ENCODE results near the gene AKAP9.
"Not testable (repeated sequence)": the region's sequence is repeated elsewhere in the genome, so short reads cannot be mapped to it uniquely, and the experiment has no call there.

Gene AKAP9

GRCh38 chr7:92013611-92014010 is 72.9 kb downstream of the AKAP9 start:
- no peak for DNase-seq (ENCODE audit: low read depth)

GRCh38 chr7:92020636-92021035 is 80.0 kb downstream of the AKAP9 start:
- DNase-seq (ENCODE audit: low read depth), result no peak

DNA sequence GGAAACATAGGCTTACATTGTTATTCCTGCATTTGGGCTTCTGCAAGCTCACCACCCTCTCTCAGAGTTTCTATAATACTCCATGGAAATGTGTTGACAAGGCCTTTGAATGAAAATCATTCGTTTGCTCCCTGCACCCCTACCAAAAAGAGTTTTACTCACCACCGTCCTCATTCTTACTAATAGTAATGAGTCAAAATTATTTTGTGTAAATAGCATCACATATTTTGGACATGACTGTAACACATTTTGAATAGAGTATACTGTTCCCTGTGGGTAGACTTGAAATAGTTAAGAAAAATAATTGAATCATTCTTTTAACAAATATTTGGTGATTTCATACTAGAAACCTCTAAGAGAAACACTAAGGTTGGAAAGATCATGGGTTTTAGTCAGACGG is 84.6 kb downstream of the AKAP9 start:
- no peak for DNase-seq (ENCODE audit: low read depth)

DNA sequence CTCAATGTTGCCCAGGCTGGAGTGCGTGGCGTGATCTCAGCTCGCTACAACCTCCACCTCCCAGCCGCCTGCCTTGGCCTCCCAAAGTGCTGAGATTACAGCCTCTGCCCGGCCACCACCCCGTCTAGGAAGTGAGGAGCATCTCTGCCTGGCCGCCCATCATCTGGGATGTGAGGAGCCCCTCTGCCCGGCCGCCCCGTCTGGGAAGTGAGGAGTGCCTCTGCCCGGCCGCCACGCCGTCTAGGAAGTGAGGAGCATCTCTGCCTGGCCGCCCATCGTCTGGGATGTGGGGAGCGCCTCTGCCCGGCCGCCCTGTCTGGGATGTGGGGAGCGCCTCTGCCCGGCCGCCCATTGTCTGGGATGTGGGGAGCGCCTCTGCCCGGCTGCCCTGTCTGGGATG is 86.0 kb downstream of the AKAP9 start:
- DNase-seq (ENCODE audit: low read depth), result not testable (repeated sequence)

GRCh38 chr7:92027128-92027527 is 86.5 kb downstream of the AKAP9 start:
- not testable (repeated sequence) for DNase-seq (ENCODE audit: low read depth)

DNA sequence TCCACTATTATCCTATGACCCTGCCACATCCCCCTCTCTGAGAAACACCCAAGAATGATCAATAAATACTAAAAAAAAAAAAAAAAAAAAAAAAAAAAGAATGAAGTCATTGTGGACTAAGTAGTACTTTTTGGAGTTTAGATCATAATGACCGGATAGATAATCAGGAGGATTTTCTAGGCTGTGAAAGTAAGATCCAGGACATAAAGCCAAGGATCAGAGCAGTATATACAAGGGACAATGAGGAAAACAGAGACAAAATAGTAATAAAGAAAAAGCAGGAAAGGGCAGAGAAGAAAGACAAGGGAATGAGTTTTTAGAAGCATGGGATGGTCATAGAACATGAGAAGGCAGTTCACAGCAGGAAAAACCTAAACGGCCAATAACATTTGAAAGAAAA is 87.6 kb downstream of the AKAP9 start:
- DNase-seq (ENCODE audit: low read depth), result no peak

DNA sequence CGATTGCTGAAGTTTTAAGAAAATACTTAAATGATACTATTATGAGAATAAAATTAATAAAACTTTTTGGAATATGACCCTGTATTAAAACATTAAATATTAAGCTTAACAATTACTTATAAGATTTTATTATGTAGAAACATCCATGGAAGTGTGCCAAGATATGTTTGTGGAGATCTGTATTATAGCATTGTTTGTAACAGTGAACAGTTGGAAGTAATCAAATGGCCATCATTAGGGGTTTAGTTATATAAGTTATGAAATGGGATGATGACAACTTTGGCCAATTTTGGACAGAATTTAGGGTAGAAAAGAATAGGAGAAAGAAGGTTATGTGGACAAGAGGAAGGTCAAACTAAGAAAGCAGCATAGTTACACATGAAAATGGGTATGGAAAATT is 88.0 kb downstream of the AKAP9 start:
- DNase-seq (ENCODE audit: low read depth), result no peak

GRCh38 chr7:92034116-92034515 is 93.5 kb downstream of the AKAP9 start:
- no peak for DNase-seq (ENCODE audit: low read depth)

- DNase-seq (ENCODE audit: low read depth), result no peak
Measured at GRCh38 chr7:92035576-92035975, 94.9 kb downstream of the AKAP9 start.

DNA sequence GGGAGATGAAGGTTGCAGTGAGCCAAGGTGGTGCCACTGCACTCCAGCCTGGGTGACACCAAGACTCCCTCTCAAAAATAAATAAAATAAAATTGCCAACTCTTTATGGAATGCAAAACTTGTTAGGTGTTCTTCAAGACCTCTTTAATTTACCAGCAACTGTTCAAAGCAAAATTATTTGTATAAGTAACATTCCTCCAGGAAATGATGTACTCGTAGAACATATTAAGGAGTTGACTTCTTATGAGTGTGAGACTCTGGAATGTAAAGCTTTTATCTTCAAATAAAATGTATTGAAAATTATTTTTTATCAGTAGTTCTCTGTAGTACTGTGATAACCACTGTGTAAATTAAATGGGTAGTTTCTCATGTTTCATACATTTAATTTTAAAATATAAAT is 99.2 kb downstream of the AKAP9 start:
- DNase-seq (ENCODE audit: low read depth), result no peak

- DNase-seq (ENCODE audit: low read depth), result no peak
Measured at GRCh38 chr7:92042056-92042737, 101.5 kb downstream of the AKAP9 start.

GRCh38 chr7:92043098-92043497 is 102.4 kb downstream of the AKAP9 start:
- DNase-seq (ENCODE audit: low read depth), result no peak

DNA sequence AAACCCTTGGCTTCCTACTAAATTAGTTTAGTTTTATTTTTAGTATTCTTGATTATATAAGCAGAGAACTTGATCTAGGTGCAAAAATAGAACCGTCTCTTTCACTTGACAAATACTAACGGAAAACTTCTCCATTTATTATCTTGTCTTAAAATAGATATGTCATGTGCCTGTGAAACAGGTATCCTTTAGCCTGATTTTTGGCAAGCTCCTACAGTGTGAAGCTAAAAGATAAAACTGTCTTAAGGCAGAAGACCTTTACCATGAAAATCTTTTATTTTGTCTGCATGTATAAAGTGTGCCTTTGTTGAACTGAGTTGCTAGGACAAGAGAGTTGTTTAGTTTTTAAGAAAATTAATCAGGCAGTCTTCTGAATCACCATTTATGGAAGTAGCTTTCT is 103.0 kb downstream of the AKAP9 start:
- no peak for DNase-seq (ENCODE audit: low read depth)

DNA sequence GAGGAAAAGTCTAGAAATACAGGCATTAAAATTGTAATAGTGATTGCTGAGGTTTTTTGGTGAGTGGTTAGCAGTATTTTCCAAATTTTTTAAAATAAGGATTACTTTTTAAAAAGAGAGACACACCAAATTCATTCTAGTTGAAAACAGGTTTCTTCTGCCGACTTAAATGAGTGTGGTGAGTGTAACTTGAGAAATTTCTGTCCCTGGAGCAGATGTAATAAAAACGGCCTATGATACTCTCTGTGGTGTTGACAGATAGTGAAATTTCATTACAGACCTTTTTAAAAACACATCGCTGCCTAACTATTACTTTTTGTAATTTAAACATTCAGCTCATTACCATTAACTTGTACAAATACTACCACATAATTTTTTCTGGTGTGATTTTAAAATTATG is 103.5 kb downstream of the AKAP9 start:
- no peak for DNase-seq (ENCODE audit: low read depth)

DNA sequence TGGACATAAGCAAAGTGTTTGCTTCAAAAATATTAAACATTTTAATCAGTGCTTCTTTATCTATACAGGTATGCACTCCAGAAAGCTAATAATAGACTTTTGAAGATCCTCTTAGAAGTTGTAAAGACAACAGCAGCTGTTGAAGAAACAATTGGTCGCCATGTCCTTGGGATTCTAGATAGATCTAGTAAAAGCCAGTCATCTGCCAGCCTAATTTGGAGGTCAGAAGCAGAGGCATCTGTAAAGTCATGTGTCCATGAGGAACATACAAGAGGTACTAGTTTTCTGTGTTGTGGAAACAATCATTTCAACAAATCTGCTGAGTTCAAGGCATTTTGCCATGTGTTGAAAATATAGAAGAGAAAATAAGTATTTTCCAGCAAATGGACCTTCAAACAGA is 104.3 kb downstream of the AKAP9 start:
- no peak for DNase-seq (ENCODE audit: low read depth)

GRCh38 chr7:92051655-92052054 is 111.0 kb downstream of the AKAP9 start:
- DNase-seq (ENCODE audit: low read depth), result no peak

DNA sequence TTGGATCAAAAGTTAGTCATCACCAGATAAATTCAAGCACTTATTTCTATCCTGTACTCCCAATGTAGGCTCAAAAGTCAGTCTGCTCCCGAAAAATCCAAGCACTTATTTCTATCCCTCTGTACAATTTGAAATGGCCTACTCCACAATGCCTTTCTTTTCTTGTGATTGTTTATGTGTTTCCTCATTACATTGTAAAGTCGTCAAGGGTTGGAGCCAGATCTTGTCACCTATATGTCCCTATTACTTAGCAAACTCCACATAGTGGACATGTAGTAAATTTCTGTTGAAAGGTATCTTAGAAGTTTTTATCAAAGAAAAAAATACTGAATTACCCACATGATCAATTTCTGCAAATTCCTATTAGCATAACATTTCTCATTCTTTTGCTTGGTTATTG is 111.5 kb downstream of the AKAP9 start:
- DNase-seq (ENCODE audit: low read depth), result no peak

GRCh38 chr7:92052684-92053083 is 112.0 kb downstream of the AKAP9 start:
- no peak for DNase-seq (ENCODE audit: low read depth)

DNA sequence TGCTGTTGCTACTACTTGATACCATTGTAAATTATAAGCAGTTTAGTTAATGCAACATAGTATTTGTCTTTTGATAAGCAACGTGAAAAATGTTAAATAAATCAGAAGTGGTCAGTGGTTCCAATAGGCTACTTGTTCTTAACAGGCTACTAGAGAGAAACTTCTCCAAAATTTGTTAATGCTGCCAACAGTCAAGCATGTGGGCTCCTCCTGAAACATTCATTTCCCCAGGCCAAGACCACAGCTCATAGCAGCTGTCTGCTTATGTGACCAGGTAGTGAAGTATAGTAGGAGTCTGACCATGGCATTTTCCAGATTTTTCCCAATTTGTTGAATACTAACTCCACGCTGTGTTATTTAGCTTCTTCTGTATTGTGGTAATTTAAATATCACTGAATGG is 112.7 kb downstream of the AKAP9 start:
- DNase-seq (ENCODE audit: low read depth), result no peak

DNA sequence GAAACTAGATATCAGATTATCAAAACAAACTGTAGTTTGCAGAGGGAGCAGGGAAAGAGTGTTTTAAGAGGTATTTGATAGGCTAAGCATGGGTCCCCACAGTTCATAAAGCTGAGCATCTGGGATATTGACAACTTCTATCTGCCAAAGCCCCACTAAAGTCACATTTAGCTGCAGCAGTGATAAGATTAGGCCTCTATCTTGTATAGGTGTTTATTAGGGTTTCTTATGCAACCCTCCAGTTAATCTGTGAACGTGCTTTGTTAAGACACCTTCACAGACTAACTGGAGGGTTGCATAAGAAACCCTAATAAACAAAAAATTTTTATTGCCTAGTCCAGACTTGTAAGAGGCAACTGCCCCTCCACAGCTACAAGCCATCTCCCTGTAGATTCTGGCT is 115.6 kb downstream of the AKAP9 start:
- DNase-seq (ENCODE audit: low read depth), result no peak

DNA sequence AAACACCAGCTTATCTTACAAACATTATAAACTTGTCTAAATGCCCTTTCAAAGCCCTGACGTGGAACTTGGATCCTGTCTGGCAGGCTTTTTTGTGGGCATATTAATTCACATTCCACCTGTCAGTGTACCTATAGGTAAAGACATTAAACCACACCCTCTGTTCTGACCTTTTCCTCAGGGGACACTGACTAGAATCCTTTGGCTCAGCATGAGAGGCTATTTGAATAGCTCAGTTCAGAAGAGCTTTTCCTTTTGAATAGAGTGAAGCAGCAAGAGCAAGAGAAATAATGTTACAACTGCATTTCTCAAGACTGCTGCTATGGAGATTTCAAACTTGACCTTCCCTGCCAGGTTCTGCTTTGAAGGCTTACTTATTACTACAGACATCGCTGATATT is 116.7 kb downstream of the AKAP9 start:
- no peak for DNase-seq (ENCODE audit: low read depth)

- DNase-seq (ENCODE audit: low read depth), result no peak
Measured at GRCh38 chr7:92058040-92058439, 117.4 kb downstream of the AKAP9 start.

- no peak for DNase-seq (ENCODE audit: low read depth)
Measured at GRCh38 chr7:92058899-92059298, 118.2 kb downstream of the AKAP9 start.

- DNase-seq (ENCODE audit: low read depth), result no peak
Measured at GRCh38 chr7:92061154-92061553, 120.5 kb downstream of the AKAP9 start.
